Liver (tissue), 2 donors: ENCODE data around the gene CREG2.

Source experiments
- GABPA ChIP-seq, 2 donors: IDR thresholded peaks in 1 of 2; conservative IDR thresholded peaks in 1 of 2; 2 replicates each; pipeline ENCODE4 v1.6.1; 2016; ENCODE audit warnings: antibody characterized with exemption in 2 of 2, mild to moderate bottlenecking in 1 of 2, moderate library complexity in 1 of 2
- HNF4G ChIP-seq: IDR thresholded peaks from 2 replicates; pipeline ENCODE4 v1.6.1; 2016; ENCODE audit warnings: antibody characterized with exemption
- TAF1 ChIP-seq: conservative IDR thresholded peaks from 2 replicates; pipeline ENCODE4 v1.6.1; 2016; ENCODE audit warnings: antibody characterized with exemption, mild to moderate bottlenecking
- donor health status: healthy.

DNA sequence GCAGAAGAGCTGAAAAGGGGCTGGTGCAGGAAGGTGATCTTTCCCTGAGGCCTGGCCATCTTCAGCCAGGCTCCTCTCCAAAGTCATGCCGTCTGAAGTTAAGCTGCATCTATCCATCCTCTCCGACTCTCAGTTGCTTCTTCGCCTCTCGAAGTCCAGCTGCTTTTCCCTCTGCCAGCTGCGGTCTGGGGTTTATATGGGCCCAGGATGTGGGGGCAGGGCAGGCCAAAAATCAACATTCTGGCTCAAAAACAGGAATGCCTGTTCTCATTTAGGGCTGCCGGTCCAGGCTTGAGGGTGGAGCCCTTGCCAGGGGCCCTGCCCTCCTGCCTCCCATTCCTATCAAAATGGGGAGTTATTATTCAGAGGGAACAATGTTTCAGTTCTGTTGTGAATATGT is 31.2 kb downstream of the CREG2 start:
- TF ChIP-seq HNF4G = no peak
- TF ChIP-seq GABPA (IDR thresholded peaks at IDR 0.05 in 1 of 2, conservative IDR thresholded peaks at IDR 0.05 in 1 of 2) = no peak
- no peak for TF ChIP-seq TAF1
